Fibroblast of lung (primary cell): ENCODE results near the gene RASA1. TPM values are rescaled to one million over a fixed set of nuclear protein-coding genes. Genes with fewer than 3 reads are reported as not detected.
A peak's percentile ranks its signal among the peaks of the same experiment; 100 is the strongest.

Source experiments
- DNase-seq, 2 donors: peaks; one replicate each; pipeline versions ENCODE4 v3.0.0 to v3.0.0-alpha.2; 2010; ENCODE audit warnings: low read depth in 2 of 2
- H2AFZ ChIP-seq: 2 replicates; pipeline ENCODE4 v1.5.1; 2012; ENCODE audit warnings: low read length, control low read depth, inconsistent platforms
- H3K27ac ChIP-seq: 2 replicates; pipeline ENCODE4 v1.5.1; 2011; ENCODE audit warnings: low read length, control low read depth; ENCODE audit not compliant: insufficient read depth
- H3K27me3 ChIP-seq: 2 replicates; pipeline ENCODE4 v1.5.1; 2011; ENCODE audit warnings: mild to moderate bottlenecking, low read length; ENCODE audit not compliant: control insufficient read depth, insufficient read depth
- H3K36me3 ChIP-seq: 2 replicates; pipeline ENCODE4 v1.5.1; 2011; ENCODE audit warnings: low read length; ENCODE audit not compliant: control insufficient read depth, insufficient read depth
- H3K4me1 ChIP-seq: 2 replicates; pipeline ENCODE4 v1.5.1; 2011; ENCODE audit warnings: low read length; ENCODE audit not compliant: control insufficient read depth, insufficient read depth; ENCODE audit errors: extremely low read depth
- H3K4me2 ChIP-seq: 2 replicates; pipeline ENCODE4 v1.5.1; 2011; ENCODE audit warnings: low read length, control low read depth; ENCODE audit not compliant: insufficient read depth; ENCODE audit errors: extremely low read depth
- H3K4me3 ChIP-seq, 4 experiments: fragments of 200-600 bp in 1 of 4; sonication (generic) in 1 of 4; replicated peaks in 1 of 4; 2 replicates each; pipeline ENCODE4 v1.5.1; 2011 to 2016; ENCODE audit warnings: low read length in 4 of 4, low read depth in 3 of 4, mild to moderate bottlenecking in 3 of 4, control low read depth in 2 of 4, inconsistent platforms in 1 of 4, mixed read lengths in 1 of 4; ENCODE audit not compliant: insufficient read depth in 1 of 4; ENCODE audit errors: control extremely low read depth in 1 of 4
- H3K79me2 ChIP-seq: 2 replicates; pipeline ENCODE4 v1.5.1; 2012; ENCODE audit warnings: mild to moderate bottlenecking, low read length, inconsistent platforms; ENCODE audit not compliant: control insufficient read depth, insufficient read depth
- H3K9ac ChIP-seq: 2 replicates; pipeline ENCODE4 v1.5.1; 2011; ENCODE audit warnings: mild to moderate bottlenecking, low read length, control low read depth; ENCODE audit not compliant: insufficient read depth
- H3K9me3 ChIP-seq: 2 replicates; pipeline ENCODE4 v1.5.1; 2012; ENCODE audit warnings: low read depth, low read length; ENCODE audit not compliant: control insufficient read depth, insufficient read depth
- H4K20me1 ChIP-seq: 2 replicates; pipeline ENCODE4 v1.5.1; 2011; ENCODE audit warnings: low read length; ENCODE audit not compliant: control insufficient read depth, insufficient read depth; ENCODE audit errors: extremely low read depth
- EZH2 ChIP-seq: IDR thresholded peaks from 2 replicates; pipeline ENCODE4 v1.5.1; 2012; ENCODE audit warnings: low read length, control low read depth, mild to moderate bottlenecking; ENCODE audit errors: missing control alignments
- polyA plus RNA-seq, 2 donors: library from polyadenylated mRNA; depleted of rRNA in 1 of 2; stranded (reverse) in 1 of 2; unstranded in 1 of 2; fragments of >200 nt; gene quantifications; 2 replicates each; pipeline ENCODE4 v1.2.1, GENCODE V29; 2011 to 2012; ENCODE audit warnings: missing spikeins in 1 of 2
- total RNA-seq: library from RNA; depleted of rRNA; stranded (reverse); fragments of >200 nt; gene quantifications from 2 replicates; pipeline ENCODE4 v1.2.1, GENCODE V29; 2014
- TF ChIP-seq, protein P1 (sequence below), 2 donors: IDR thresholded peaks in 1 of 2; conservative IDR thresholded peaks in 1 of 2; 1 replicate in 1 of 2; 2 replicates in 1 of 2; pipeline ENCODE4 v1.5.1; 2011 to 2012; ENCODE audit warnings: low read length in 2 of 2, control low read depth in 1 of 2, inconsistent platforms in 1 of 2, low read depth in 1 of 2, mild to moderate bottlenecking in 1 of 2

RASA1 gene
- total and polyA plus RNA-seq, 2 donors (not counting 1 experiment from before 2014, with no cell fraction given), result 45.8 to 66.6 TPM

- no peaks in the 10 kb centered on the region for H3K4me1 ChIP-seq
- TF ChIP-seq, protein P1, sequence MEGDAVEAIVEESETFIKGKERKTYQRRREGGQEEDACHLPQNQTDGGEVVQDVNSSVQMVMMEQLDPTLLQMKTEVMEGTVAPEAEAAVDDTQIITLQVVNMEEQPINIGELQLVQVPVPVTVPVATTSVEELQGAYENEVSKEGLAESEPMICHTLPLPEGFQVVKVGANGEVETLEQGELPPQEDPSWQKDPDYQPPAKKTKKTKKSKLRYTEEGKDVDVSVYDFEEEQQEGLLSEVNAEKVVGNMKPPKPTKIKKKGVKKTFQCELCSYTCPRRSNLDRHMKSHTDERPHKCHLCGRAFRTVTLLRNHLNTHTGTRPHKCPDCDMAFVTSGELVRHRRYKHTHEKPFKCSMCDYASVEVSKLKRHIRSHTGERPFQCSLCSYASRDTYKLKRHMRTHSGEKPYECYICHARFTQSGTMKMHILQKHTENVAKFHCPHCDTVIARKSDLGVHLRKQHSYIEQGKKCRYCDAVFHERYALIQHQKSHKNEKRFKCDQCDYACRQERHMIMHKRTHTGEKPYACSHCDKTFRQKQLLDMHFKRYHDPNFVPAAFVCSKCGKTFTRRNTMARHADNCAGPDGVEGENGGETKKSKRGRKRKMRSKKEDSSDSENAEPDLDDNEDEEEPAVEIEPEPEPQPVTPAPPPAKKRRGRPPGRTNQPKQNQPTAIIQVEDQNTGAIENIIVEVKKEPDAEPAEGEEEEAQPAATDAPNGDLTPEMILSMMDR (conservative IDR thresholded peaks at IDR 0.05 in 1 of 2, IDR thresholded peaks at IDR 0.05 in 1 of 2; ENCODE audit: low read depth in 1 of 2, low read length in 2 of 2), result no peak
- no peak for TF ChIP-seq EZH2
- H3K36me3 ChIP-seq, result no peaks in the 10 kb centered on the region
- DNase-seq, result no peak
- no peaks in the 10 kb centered on the region for H3K9me3 ChIP-seq
- no peaks in the 10 kb centered on the region for H3K27me3 ChIP-seq
- H4K20me1 ChIP-seq, result no peaks in the 10 kb centered on the region
- H2AFZ ChIP-seq, result peak overlapping the region; percentile 17
- no peak overlapping the region for H3K9ac ChIP-seq
- no peaks in the 10 kb centered on the region for H3K79me2 ChIP-seq
- H3K4me3 ChIP-seq, result no peak overlapping the region
- H3K4me2 ChIP-seq, result no peak overlapping the region
- no peak overlapping the region for H3K27ac ChIP-seq
These were observed 7.0 kb upstream of the RASA1 start for GRCh38 chr5:87260604-87261192.

DNA sequence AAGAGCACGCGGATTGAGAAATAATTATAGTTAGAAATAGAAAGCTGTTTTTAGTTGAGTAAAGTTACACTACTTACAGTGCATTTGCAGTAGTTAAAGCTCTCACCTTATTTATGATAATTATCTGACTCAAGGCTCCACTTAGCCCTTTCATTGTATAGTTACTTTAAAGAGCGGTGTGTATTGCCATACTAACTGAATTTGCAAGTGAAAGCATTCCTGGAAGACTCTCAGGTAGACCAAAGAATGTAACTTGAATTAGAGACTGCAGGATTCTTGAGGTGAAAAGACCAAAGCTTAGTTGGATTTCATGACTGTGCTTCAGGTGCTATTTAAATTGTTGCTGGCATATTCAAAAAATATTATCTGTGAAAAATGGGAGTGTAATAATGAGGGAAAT, 4.2 kb upstream of the RASA1 start:
- Histone ChIP-seq H2AFZ (no peak overlapping the region), H3K4me3 (no peak overlapping the region), H3K79me2 (peaks cover 6% of the 10 kb centered on the region), H3K9me3 (no peaks in the 10 kb centered on the region), H3K27ac (no peak overlapping the region), H3K36me3 (no peaks in the 10 kb centered on the region), H4K20me1 (no peaks in the 10 kb centered on the region), H3K4me2 (no peak overlapping the region), H3K4me1 (no peaks in the 10 kb centered on the region), H3K27me3 (no peaks in the 10 kb centered on the region), H3K9ac (no peak overlapping the region)
- TF ChIP-seq, protein P1 (conservative IDR thresholded peaks at IDR 0.05 in 1 of 2, IDR thresholded peaks at IDR 0.05 in 1 of 2; ENCODE audit: low read depth in 1 of 2, low read length in 2 of 2), result no peak
- TF ChIP-seq EZH2, result no peak
- DNase-seq, result no peak

GRCh38 chr5:87266914-87267573, 639 bp upstream of the RASA1 start:
- H3K9me3 ChIP-seq, result no peaks in the 10 kb centered on the region
- peak overlapping the region; percentile 86 for H3K9ac ChIP-seq
- H3K79me2 ChIP-seq, result peaks cover 42% of the 10 kb centered on the region
- peak overlapping the region; percentile 38 for H2AFZ ChIP-seq
- H3K4me3 ChIP-seq, result peak overlapping the region; percentile 58 to 85 (median 74)
- H3K36me3 ChIP-seq, result no peaks in the 10 kb centered on the region
- DNase-seq, result no peak
- TF ChIP-seq, protein P1 (conservative IDR thresholded peaks at IDR 0.05 in 1 of 2, IDR thresholded peaks at IDR 0.05 in 1 of 2; ENCODE audit: low read depth in 1 of 2, low read length in 2 of 2), result no peak
- no peak for TF ChIP-seq EZH2
- H3K27ac ChIP-seq, result peak overlapping the region; percentile 80
- H4K20me1 ChIP-seq, result no peaks in the 10 kb centered on the region
- H3K4me2 ChIP-seq, result peak overlapping the region; percentile 94
- H3K27me3 ChIP-seq, result no peaks in the 10 kb centered on the region
- no peaks in the 10 kb centered on the region for H3K4me1 ChIP-seq
